ENCODE results near the gene ZNF451. TPM values are rescaled to one million over a fixed set of nuclear protein-coding genes. Genes with fewer than 3 reads are reported as not detected.

The ZNF451 gene
- total RNA-seq, 1 donor from 2014 or later: 17.2 TPM

Other genes starting within 250 kb of the ZNF451 start
- gene BEND6, start 135.1 kb upstream of the ZNF451 start, total RNA-seq: 0.16 TPM
- 6.5 TPM for gene KIAA1586, start 43.5 kb upstream of the ZNF451 start, total RNA-seq
- 12.7 TPM for gene BAG2, start 82.1 kb downstream of the ZNF451 start, total RNA-seq
- gene RAB23, start 132.1 kb downstream of the ZNF451 start, total RNA-seq: 10.8 TPM
- gene PRIM2, start 227.4 kb downstream of the ZNF451 start, total RNA-seq: 3.1 TPM

All from Right ventricle myocardium superior (tissue), 1 donor.